Esophagus muscularis mucosa (tissue), 4 donors: ENCODE results near the gene MRPS18B. TPM values are rescaled to one million over a fixed set of nuclear protein-coding genes. Genes with fewer than 3 reads are reported as not detected.
"Not testable (repeated sequence)": the region's sequence is repeated elsewhere in the genome, so short reads cannot be mapped to it uniquely, and the experiment has no call there.

ENCODE experiments used
- DNase-seq: peaks from one replicate; pipeline ENCODE4 v3.0.0-alpha.2; 2017; ENCODE audit errors: extremely low spot score
- H3K27ac ChIP-seq, 4 donors: fragments of 200-600 bp; sonication (generic); replicated peaks in 1 of 4; 1 replicate in 3 of 4; 2 replicates in 1 of 4; pipeline ENCODE4 v1.5.1; 2016 to 2019; ENCODE audit warnings: mild to moderate bottlenecking in 1 of 4
- H3K27me3 ChIP-seq, 4 donors: fragments of 200-600 bp; sonication (generic); one replicate each; pipeline versions ENCODE4 v1.5.1 to v1.6.0; 2016 to 2019
- H3K36me3 ChIP-seq, 4 donors: fragments of 200-600 bp; sonication (generic); one replicate each; pipeline ENCODE4 v1.5.1; 2016 to 2019
- H3K4me1 ChIP-seq, 4 donors: fragments of 200-600 bp; sonication (generic); one replicate each; pipeline ENCODE4 v1.5.1; 2016 to 2019
- H3K4me3 ChIP-seq, 4 donors: fragments of 200-600 bp; sonication (generic); 1 replicate in 2 of 4; 2 replicates in 2 of 4; pipeline ENCODE4 v1.5.1; 2016 to 2019; ENCODE audit warnings: mild to moderate bottlenecking in 4 of 4, moderate library complexity in 1 of 4
- H3K9me3 ChIP-seq, 4 donors: fragments of 200-600 bp; sonication (generic); 1 replicate in 3 of 4; 2 replicates in 1 of 4; pipeline ENCODE4 v1.5.1; 2016 to 2019
- EP300 ChIP-seq: sonication (generic); formaldehyde crosslinking; IDR thresholded peaks from one replicate; pipeline ENCODE4 v1.6.1; 2017; ENCODE audit warnings: antibody characterized with exemption
- POLR2A ChIP-seq: fragments of 450-650 bp; IDR thresholded peaks from one replicate; pipeline ENCODE4 v1.6.1; 2017; ENCODE audit warnings: antibody characterized with exemption, moderate library complexity, mild to moderate bottlenecking, low read depth
- POLR2AphosphoS5 ChIP-seq, 2 donors: sonication (generic); formaldehyde crosslinking; IDR thresholded peaks; one replicate each; pipeline ENCODE4 v1.6.1; 2017; ENCODE audit warnings: antibody characterized with exemption in 2 of 2
- WGBS: methylation state at CpG from one replicate; pipeline ENCODE4 v1.1.5; 2018; 5-methylcytosine and 5-hydroxymethylcytosine counted together
- intact Hi-C: fragments of 100-400 bp; cut with DNase I; formaldehyde crosslinking; loops from one replicate; pipeline ENCODE4 v1.15.1; 2023
- total RNA-seq, 4 donors: library from RNA; depleted of rRNA; stranded (reverse); fragments of >200 nt; gene quantifications; one replicate each; pipeline versions ENCODE4 v1.1.0 to v1.2.1, GENCODE V29; 2016
- TF ChIP-seq, protein P1 (sequence below), 3 experiments: fragments of 200-600 bp in 2 of 3; fragments of 450-650 bp in 1 of 3; sonication (generic) in 2 of 3; IDR thresholded peaks; one replicate each; pipeline ENCODE4 v1.5.1; 2017 to 2019; ENCODE audit warnings: antibody characterized with exemption in 3 of 3, mild to moderate bottlenecking in 2 of 3, moderate library complexity in 1 of 3

MRPS18B gene
- total RNA-seq, 4 donors from 2014 or later: 36.0 to 41.8 (median 40.0) TPM

DNA sequence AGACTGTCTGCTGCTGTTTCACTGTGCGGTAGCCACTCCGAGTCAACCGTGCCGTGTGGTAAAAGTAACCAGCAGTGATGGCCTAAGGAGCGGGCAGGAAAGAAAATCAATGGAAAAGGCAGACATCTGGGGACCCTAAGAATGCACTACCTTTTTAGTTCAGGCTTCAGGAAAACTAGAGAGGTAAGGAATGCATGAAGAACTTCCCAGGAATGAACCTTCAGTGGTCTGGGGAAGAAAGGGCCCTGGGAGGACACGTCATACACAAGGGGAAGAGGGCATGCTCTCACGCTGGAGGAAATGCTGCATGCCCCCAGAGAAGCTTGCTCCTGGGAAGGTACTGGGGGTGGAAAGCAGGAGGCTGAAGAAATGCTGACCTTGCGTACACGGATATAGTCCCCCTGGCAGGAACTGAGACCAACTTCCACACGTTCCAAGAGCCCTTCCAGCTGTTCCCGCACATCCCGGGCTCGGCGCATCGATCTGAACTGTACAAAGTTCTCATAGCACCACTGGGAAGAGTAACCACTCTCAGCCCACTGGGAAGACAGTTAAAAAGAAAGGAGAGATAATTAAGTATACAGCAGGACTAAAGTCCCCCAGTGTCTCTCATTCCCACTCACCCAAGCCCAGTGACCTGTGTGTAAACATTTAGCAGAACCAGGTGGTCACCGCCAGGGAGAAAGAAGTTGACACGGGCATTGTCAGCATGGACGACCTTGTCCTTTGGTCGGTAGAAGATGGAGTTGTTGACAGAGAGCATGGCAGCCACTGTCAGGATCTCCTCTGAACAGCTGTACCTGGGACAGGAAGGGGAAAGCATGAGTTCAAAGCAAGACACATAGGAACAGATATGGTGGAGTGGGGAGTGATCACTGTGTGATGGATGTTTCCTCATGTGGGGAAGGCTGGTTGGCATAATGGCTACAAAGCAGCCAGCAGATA lies 37.4 kb downstream of the MRPS18B start:
- H3K4me3 ChIP-seq: no peak overlapping the region
- H3K9me3 ChIP-seq: no peaks in the 10 kb centered on the region
- intact Hi-C loops: no loop called here
- TF ChIP-seq POLR2AphosphoS5 (IDR thresholded peaks at IDR 0.05) (no peak), EP300 (no peak), POLR2A (no peak)
- TF ChIP-seq, protein P1, sequence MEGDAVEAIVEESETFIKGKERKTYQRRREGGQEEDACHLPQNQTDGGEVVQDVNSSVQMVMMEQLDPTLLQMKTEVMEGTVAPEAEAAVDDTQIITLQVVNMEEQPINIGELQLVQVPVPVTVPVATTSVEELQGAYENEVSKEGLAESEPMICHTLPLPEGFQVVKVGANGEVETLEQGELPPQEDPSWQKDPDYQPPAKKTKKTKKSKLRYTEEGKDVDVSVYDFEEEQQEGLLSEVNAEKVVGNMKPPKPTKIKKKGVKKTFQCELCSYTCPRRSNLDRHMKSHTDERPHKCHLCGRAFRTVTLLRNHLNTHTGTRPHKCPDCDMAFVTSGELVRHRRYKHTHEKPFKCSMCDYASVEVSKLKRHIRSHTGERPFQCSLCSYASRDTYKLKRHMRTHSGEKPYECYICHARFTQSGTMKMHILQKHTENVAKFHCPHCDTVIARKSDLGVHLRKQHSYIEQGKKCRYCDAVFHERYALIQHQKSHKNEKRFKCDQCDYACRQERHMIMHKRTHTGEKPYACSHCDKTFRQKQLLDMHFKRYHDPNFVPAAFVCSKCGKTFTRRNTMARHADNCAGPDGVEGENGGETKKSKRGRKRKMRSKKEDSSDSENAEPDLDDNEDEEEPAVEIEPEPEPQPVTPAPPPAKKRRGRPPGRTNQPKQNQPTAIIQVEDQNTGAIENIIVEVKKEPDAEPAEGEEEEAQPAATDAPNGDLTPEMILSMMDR (IDR thresholded peaks at IDR 0.05): no peak
- H3K36me3 ChIP-seq: peaks cover 76 to 100% (median 96%) of the 10 kb centered on the region in 4 donors
- no peak overlapping the region for H3K27ac ChIP-seq
- no peaks in the 10 kb centered on the region for H3K27me3 ChIP-seq
- 87% methylated on average over 19 of the region's 19 CpGs for WGBS
- no peaks in the 10 kb centered on the region for H3K4me1 ChIP-seq
- no peak for DNase-seq

DNA sequence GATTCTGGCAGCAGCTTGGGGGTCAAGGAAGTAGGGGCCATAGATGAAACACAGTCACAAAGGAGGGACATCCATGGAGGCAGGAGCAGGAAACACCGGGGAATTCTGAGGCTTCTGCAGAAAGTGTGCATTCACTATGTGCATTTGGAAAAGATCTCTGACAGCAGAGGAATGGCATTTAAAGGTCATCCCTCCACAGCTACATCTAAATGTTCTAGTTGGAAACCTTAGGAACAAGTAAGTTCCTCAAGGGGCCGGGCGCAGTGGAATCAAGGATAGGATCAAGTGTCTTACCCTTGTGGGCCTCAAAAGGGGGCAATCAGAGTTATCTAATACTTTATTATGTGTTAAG lies 38.1 kb downstream of the MRPS18B start:
- Histone ChIP-seq H3K36me3 (peaks cover 82 to 100% (median 100%) of the 10 kb centered on the region in 4 donors), H3K9me3 (no peaks in the 10 kb centered on the region), H3K27ac (no peak overlapping the region), H3K27me3 (no peaks in the 10 kb centered on the region), H3K4me1 (no peaks in the 10 kb centered on the region), H3K4me3 (no peak overlapping the region)
- intact Hi-C loops: no loop called here
- no peak for DNase-seq
- WGBS: 98% methylated on average over 3 of the region's 3 CpGs
- TF ChIP-seq POLR2AphosphoS5 (IDR thresholded peaks at IDR 0.05): no peak
- no peak for TF ChIP-seq POLR2A
- no peak for TF ChIP-seq EP300
- TF ChIP-seq, protein P1 (IDR thresholded peaks at IDR 0.05): no peak

DNA sequence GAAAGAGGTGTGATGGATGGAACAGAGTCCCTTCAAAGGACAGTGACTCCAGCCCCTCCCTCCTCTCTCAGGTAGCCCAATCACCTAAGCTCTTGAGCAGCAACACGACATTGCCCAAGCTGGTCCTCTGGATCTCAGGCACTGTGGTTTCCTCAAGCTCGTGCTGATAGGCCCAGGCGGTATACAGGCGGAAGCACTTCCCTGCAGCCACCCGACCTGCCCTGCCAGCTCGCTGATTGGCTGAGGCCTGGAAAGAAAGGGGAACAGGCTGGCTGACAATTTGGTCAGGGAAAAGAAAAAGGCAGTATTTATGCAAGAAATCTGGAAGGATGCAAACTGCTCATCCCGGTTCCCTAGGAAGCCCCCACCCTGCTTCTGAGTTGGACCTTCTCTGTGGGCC lies 38.9 kb downstream of the MRPS18B start:
- intact Hi-C loops: no loop called here
- Histone ChIP-seq H3K36me3 (peaks cover 89 to 100% (median 100%) of the 10 kb centered on the region in 4 donors), H3K4me3 (no peak overlapping the region), H3K27ac (no peak overlapping the region), H3K4me1 (no peaks in the 10 kb centered on the region), H3K9me3 (no peaks in the 10 kb centered on the region), H3K27me3 (no peaks in the 10 kb centered on the region)
- WGBS: 86% methylated on average over 7 of the region's 7 CpGs
- TF ChIP-seq EP300 (no peak), POLR2A (no peak), POLR2AphosphoS5 (IDR thresholded peaks at IDR 0.05) (no peak)
- TF ChIP-seq, protein P1 (IDR thresholded peaks at IDR 0.05): no peak
- no peak for DNase-seq

DNA sequence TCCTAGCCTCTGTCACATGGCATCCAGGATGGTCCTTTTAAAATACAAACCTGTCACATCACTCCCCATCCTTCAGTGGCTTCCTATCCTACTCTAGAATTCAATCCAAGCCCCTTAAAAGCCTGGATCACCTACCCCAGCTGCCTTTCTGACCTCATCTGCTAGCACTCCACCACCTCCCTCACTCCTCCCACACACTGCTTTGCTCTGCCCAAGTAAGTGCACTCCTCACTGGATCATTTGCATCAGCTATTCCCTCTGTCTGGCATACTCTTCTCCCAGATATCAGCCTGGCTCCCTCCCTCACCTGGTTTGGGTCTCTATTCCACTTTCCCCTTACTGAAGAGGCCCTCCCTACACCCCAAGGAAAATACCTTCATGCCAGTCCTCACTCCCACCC lies 39.8 kb downstream of the MRPS18B start:
- H3K9me3 ChIP-seq: no peaks in the 10 kb centered on the region
- intact Hi-C loops: no loop called here
- TF ChIP-seq POLR2A (no peak), POLR2AphosphoS5 (IDR thresholded peaks at IDR 0.05) (no peak), EP300 (no peak)
- TF ChIP-seq, protein P1 (IDR thresholded peaks at IDR 0.05): no peak
- H3K36me3 ChIP-seq: peaks cover 90 to 100% (median 100%) of the 10 kb centered on the region in 4 donors
- H3K27me3 ChIP-seq: no peaks in the 10 kb centered on the region
- no peak overlapping the region for H3K27ac ChIP-seq
- H3K4me3 ChIP-seq: no peak overlapping the region
- no peaks in the 10 kb centered on the region for H3K4me1 ChIP-seq
- DNase-seq: no peak

DNA sequence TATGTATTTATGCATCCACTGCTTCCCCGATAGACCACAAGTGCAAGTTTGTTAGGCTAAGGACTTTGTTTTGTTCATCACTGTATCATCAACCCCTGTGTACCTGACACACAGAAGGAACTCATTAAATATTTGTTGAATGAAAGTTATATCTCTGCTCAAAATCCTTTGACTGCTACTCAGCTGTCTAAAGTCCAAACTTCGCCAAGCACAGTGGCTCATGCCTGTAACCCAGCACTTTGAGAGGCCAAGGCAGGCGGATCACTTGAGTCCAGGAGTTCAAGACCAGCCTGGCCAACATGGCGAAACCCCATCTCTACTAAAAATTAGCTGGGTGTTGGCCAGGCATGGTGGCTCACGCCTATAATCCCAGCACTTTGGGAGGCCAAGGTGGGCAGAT lies 40.3 kb downstream of the MRPS18B start:
- H3K27ac ChIP-seq, H3K27me3 ChIP-seq, DNase-seq, H3K4me3 ChIP-seq, H3K4me1 ChIP-seq, H3K9me3 ChIP-seq, intact Hi-C loops: not testable (repeated sequence)
- H3K36me3 ChIP-seq: peaks cover 90 to 100% (median 100%) of the 10 kb centered on the region in 4 donors
- WGBS: 94% methylated on average over 5 of the region's 5 CpGs
